HG03139 (cell line): Measurements from ENCODE around the gene ZNF230.
A peak's percentile ranks its signal among the peaks of the same experiment; 100 is the strongest.

ENCODE experiments used
- ATAC-seq: cut with Tn5 transposase; IDR thresholded peaks from one replicate; pipeline ENCODE4 v1.9.1; 2021; ENCODE audit not compliant: unreplicated experiment

The ZNF230 gene

GRCh38 chr19:44032001-44032610 is 29.3 kb downstream of the ZNF230 start:
- ATAC-seq = no peak

- no peak for ATAC-seq
Measured at GRCh38 chr19:44042147-44042546, 39.4 kb downstream of the ZNF230 start.

- peak; percentile 30 for ATAC-seq
Measured at GRCh38 chr19:44050740-44051649, 48.2 kb downstream of the ZNF230 start.

- peak; percentile 65 for ATAC-seq
Measured at GRCh38 chr19:44051650-44052402, 49.1 kb downstream of the ZNF230 start, which contains the start of gene ZNF223. TSS of gene ZNF223 (plus strand) at chr19:44052036. CDS start at chr19:44055177, 3,141 bp downstream.

- ATAC-seq = no peak
Measured at GRCh38 chr19:44055870-44056269, 53.1 kb downstream of the ZNF230 start.

- ATAC-seq = no peak
Measured at GRCh38 chr19:44059229-44059628, 56.5 kb downstream of the ZNF230 start.

GRCh38 chr19:44061038-44061437 is 58.3 kb downstream of the ZNF230 start:
- no peak for ATAC-seq
